Endothelial cell of coronary artery (primary cell): ENCODE measurements around the gene TARBP2. TPM values are rescaled to one million over a fixed set of nuclear protein-coding genes. Genes with fewer than 3 reads are reported as not detected.

Experiments
- total RNA-seq: library from RNA; depleted of rRNA; stranded (reverse); fragments of >200 nt; gene quantifications from 2 replicates; pipeline ENCODE4 v1.2.3, GENCODE V29; 2014

Gene TARBP2, protein sequence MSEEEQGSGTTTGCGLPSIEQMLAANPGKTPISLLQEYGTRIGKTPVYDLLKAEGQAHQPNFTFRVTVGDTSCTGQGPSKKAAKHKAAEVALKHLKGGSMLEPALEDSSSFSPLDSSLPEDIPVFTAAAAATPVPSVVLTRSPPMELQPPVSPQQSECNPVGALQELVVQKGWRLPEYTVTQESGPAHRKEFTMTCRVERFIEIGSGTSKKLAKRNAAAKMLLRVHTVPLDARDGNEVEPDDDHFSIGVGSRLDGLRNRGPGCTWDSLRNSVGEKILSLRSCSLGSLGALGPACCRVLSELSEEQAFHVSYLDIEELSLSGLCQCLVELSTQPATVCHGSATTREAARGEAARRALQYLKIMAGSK
- total RNA-seq, result 42.1 and 49.3 TPM in 2 replicates

GRCh38 chr12:53500776-53501614, at the start of gene TARBP2:
Gene TARBP2 (plus strand): TSS chr12:53501283. CDS start chr12:53501409, 126 bp downstream.

GRCh38 chr12:53451661-53452158, 49.4 kb upstream of the TARBP2 start, which contains the start of gene PCBP2:
Gene PCBP2 (plus strand): TSS chr12:53452102. CDS start chr12:53454801, 2,699 bp downstream.

DNA sequence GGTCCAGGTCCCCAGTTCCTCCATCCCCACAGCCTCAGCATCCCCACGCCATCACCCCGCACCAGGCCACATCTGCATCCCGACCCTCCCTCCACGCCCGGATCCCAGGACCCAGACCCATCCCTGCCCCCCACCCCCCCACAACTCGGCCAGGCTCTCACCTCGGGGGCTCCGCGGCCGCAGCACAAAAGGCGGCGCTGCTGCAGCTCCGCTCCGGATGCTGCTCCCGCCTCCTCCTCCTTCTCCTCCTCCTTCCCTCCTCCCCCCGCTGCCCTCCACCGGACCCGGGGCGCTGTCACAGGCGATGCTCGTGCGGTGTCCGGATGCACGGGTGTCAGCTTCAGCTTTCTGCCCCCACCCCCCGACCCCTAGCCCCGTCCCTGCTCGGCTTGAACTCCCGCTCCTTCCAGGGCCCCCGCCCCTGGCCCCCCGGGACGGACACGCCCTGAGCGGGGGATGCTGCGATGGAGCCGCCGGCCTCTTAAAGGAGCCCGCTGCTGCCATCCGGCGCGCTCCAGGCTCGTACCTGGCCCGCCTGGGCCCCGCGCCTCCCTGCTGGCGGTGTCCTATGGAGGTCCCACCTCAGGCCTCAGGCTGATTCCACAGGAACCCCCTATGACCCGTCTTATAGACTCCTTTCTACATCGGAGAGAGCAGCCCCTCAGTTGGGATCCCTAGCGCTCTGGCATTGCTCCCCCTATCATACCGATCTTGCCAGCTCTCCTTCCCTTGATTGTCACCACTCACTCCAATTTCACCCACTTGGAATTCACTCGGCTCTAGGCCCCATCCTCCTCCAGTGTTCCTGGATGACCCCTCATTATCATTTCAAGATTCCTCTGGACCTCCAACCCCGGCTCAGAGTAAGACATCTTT, 1.6 kb upstream of the TARBP2 start, which contains the start of gene MAP3K12:
Gene MAP3K12, minus strand, starts transcription at position 193 of the 876 bp plus-strand sequence. CDS start 12,067 bp downstream, outside the sequence.

DNA sequence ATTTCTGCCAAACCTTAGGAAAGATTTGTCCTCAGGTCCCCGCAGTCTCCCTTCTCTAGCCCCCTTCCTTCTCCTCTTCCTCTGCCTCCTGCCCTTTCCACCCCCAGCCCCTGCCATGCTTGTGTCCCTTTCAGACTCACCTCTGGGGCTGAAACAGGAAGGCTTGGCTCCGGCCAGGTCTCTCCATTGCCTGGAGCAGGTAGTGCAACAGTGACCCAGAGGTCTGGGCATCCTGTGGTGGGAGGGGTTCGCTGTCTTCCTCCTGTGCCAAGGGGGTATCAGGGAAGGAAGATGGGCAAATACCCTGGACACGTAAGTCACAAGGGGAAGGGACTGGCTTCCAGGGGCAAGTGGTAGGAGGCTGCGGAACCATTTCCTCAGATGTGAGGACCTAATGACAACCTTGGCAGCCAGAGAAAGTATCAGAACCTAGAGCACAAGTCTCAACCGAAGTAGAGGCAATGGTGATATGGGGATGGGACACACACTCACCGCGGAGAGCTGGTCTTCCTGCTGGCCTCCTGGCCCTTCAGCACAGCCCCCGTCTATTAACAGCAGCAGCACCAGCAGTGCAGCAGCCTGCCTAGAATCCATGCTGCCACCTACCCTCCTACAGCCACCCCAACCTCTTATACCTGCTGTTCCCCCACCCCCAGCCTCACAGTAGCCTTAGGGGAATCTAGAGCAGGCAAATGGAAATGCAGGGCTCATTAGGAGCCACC, 6.0 kb downstream of the TARBP2 start, which contains the start of gene NPFF:
Gene NPFF, minus strand, starts transcription at position 604 of the 722 bp plus-strand sequence. Its CDS starts 10 bp downstream, at position 594.

Other genes with a start within 250 kb of the TARBP2 start
- 3.6 and 5.9 TPM in 2 replicates for gene ESPL1, start 233.0 kb upstream of the TARBP2 start, total RNA-seq
- gene PFDN5, start 205.7 kb upstream of the TARBP2 start, total RNA-seq, result 563 and 625 TPM in 2 replicates
- 40.4 and 45.9 TPM in 2 replicates for gene MYG1, start 201.6 kb upstream of the TARBP2 start, total RNA-seq
- 37.4 and 39.6 TPM in 2 replicates for gene AAAS, start 179.7 kb upstream of the TARBP2 start, total RNA-seq
- not detected in 2 replicates for gene SP7, start 164.9 kb upstream of the TARBP2 start, total RNA-seq
- gene SP1, start 121.1 kb upstream of the TARBP2 start, total RNA-seq, result 21.2 and 28.2 TPM in 2 replicates
- gene AMHR2, start 77.4 kb upstream of the TARBP2 start, total RNA-seq, result 0.09 TPM in 1 of 2 replicates, not detected in the other
- 17.5 and 20.3 TPM in 2 replicates for gene PRR13, start 59.5 kb upstream of the TARBP2 start, total RNA-seq
- gene PCBP2, start 49.2 kb upstream of the TARBP2 start, total RNA-seq, result 268 and 352 TPM in 2 replicates
- 15.9 and 18.9 TPM in 2 replicates for gene MAP3K12, start 1.8 kb upstream of the TARBP2 start, total RNA-seq
- not detected in 2 replicates for gene NPFF, start 6.2 kb downstream of the TARBP2 start, total RNA-seq
- gene ATF7, start 125.1 kb downstream of the TARBP2 start, total RNA-seq, result 8.4 and 9.2 TPM in 2 replicates
- gene ATP5MC2, start 174.8 kb downstream of the TARBP2 start, total RNA-seq, result 121 and 123 TPM in 2 replicates
- 50.7 and 71.8 TPM in 2 replicates for gene CALCOCO1, start 226.2 kb downstream of the TARBP2 start, total RNA-seq